Measurements from ENCODE around the gene DUOX1.

Gene DUOX1

DNA sequence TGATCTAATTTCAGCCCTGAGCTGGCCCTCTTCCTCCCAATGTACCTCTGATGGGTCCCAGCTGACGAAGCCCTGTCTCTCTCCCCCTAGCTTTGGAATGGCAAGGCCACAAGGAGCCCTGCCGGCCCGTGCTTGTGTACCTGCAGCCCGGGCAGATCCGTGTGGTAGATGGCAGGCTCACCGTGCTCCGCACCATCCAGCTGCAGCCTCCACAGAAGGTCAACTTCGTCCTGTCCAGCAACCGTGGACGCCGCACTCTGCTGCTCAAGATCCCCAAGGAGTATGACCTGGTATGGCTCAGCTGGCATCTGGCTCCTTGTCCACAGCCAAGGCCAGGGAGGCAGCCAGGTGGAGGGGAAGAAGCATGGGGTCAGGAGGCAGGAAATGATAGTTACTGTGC lies 14.2 kb downstream of the DUOX1 start:
- DNase-seq = no peak

DNA sequence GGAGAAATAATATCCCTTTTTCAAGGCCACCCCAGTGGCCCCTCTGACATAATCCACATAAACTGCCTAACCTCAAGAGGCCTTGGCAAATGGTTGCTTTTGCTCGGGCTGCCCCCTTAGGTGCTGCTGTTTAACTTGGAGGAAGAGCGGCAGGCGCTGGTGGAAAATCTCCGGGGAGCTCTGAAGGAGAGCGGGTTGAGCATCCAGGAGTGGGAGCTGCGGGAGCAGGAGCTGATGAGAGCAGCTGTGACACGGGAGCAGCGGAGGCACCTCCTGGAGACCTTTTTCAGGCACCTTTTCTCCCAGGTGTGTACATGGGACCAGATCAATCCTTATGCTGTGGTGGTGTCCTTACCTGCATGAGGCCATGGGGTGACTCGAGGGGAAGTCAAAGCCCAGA lies 15.0 kb downstream of the DUOX1 start:
- DNase-seq = no peak

DNA sequence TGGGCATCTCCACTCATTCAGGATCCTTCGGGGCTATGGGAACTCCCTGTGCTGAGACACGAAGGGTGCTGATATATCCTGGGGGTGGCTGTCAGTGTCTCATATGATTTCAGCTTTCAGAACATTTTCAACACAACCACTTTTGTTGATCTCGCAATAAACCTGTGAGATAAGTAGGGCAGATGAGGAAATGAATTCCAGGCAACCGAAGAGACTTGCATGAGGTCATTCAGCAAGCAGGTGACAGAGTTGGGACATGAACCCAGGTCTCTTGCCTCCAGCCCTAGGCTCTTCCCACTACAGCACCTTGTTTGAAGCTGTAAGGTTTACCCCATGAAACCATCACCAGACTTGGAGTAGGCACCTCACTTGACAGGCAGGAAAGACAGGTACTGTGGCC lies 16.6 kb downstream of the DUOX1 start:
- no peak for DNase-seq

DNA sequence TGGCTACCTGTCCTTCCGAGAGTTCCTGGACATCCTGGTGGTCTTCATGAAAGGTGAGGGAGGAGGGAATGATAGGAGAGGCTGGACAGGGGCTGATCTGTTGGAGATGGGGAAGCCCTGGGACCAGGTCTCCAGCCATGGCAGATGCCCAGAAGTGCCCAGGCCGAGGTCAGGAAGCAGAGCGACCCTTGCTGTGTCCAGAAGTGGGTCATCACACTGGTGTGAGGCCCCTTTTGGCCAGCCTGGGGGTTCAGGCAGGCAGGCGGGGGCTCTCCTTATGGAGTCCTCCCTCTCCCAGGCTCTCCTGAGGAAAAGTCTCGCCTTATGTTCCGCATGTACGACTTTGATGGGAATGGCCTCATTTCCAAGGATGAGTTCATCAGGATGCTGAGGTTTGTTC lies 17.8 kb downstream of the DUOX1 start:
- DNase-seq = no peak

DNA sequence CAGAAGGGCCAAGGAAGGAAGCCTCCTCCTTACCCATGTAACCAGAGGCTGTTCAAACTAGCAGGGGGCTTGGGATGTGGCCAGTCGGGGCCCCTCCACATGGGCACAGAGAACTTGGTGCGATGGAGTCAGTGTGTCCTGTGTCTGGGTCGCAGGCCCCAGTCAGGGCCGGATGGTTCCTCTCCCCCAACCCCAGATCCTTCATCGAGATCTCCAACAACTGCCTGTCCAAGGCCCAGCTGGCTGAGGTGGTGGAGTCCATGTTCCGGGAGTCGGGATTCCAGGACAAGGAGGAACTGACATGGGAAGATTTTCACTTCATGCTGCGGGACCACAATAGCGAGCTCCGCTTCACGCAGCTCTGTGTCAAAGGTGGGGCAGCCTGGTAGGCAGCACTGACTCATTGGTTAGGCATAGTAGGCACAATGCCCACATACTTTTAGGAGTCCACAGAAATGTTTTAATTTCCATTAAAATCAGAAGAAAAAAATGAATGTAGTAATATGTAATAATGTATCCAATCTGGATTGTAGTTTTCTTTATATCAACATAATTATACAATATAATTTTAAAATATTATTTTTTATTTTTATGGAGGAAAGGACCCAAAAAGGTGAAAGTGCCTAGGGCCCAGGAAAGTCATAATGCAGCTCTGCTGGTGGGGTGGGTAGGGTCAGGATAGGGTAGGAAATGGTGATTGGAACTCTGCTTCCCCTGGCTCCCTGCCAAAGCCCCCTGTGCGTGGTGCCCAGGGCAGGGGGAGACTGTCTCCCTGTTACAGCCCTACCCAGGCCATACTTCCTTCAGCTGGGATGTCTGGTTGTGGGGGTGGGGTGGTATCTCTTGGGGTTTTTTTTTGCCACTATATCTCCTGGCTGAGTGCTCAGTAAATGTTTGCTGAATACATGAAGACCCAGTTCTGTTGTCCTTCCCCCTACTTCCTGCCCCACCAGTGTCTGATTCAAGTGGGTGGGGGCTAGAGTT lies 18.6 kb downstream of the DUOX1 start:
- no peak for DNase-seq

DNA sequence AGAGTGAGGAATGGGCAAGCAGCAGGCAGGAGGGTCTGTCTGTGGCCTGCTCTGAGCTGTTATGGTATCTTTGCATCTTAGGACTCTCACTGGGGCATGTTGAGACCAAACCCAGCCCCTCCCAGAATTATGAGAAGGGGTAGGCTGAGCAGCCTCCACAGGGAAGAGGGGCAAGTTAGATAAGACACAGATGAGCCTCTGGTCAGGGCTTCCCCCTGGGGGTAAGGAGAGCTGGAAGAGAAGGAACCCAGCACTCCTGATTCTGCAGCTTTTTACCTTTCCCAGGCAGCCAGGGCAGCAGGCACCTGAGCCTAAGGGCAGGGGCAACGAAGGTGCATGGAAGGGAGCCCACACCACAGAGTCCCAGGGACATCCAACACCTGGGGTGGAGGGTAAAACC lies 19.3 kb downstream of the DUOX1 start:
- DNase-seq = no peak

DNA sequence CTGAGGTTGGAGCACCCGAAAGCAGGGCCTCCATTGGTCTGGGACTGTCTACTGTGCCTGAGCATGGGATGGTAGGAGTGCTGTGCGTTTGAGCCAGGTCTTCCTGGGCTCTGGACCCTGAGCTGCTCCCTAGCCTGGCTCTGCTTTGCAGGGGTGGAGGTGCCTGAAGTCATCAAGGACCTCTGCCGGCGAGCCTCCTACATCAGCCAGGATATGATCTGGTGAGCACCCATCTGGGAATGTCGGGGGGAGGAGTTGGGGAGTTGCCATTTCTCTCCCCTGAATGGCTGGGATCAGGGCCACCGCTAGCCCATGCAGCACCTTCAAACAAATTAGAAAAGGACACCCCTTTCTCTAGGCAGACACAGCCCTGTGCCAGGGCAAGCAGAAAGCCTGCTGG lies 20.7 kb downstream of the DUOX1 start:
- DNase-seq = no peak

DNA sequence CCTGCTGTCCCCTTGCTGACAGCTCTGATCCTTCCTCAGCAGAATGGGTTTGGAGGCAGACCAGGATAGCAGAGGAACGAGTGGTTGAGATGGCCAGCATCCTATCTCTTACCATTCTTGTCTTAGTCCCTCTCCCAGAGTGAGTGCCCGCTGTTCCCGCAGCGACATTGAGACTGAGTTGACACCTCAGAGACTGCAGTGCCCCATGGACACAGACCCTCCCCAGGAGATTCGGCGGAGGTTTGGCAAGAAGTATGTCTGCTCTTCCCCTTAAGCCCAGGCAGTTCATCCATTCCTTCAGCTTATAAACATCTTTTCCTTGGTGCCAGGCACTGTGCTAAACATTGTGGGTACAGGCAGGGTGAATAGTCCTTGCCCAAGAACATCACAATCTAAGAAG lies 21.2 kb downstream of the DUOX1 start:
- DNase-seq = no peak

DNA sequence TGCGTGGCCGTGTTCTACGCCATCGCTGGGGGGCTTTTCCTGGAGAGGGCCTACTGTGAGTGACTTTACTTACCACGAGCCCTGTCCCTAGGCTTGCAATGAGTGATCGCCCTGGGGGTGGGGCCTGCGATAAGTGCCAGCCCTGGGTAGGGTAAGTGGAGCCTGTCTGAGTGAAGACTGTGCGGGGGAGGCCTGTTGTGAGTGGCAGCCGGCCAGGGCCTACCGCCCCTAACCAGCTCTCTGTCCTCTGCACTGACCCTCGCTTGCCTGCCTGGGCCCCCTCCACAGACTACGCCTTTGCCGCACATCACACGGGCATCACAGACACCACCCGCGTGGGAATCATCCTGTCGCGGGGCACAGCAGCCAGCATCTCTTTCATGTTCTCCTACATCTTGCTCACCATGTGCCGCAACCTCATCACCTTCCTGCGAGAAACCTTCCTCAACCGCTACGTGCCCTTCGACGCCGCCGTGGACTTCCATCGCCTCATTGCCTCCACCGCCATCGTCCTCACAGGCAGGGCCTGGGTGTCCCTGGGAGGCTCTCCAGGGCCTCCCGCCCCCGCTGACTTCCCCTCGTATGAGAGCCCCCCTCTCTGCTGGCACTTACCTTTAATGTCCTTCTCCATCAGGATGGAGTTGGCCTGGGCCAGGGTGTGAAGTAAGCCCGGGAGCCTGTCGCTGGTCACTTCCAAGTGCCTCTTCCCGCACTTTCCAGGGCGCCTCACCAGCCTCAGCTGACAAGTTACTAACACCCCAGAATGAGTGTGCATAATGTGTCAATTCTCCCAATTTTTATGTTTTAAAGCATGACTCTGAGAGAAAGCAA lies 22.4 kb downstream of the DUOX1 start:
- no peak for DNase-seq

DNA sequence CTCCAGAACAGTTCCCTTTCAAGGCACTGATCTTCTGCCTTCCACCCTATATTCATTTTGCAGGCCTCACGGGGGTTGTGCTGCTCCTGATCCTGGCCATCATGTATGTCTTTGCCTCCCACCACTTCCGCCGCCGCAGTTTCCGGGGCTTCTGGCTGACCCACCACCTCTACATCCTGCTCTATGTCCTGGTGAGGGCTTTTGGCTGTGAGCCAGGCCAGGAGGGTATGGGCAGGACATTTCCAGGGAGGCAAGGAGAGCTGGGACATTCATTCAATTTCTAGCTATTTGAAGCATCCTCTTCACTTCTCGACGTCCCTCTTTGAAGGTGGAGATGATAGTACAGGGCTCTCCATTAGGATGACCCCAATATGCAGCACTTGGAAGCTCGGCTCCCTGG lies 25.9 kb downstream of the DUOX1 start:
- no peak for DNase-seq

DNA sequence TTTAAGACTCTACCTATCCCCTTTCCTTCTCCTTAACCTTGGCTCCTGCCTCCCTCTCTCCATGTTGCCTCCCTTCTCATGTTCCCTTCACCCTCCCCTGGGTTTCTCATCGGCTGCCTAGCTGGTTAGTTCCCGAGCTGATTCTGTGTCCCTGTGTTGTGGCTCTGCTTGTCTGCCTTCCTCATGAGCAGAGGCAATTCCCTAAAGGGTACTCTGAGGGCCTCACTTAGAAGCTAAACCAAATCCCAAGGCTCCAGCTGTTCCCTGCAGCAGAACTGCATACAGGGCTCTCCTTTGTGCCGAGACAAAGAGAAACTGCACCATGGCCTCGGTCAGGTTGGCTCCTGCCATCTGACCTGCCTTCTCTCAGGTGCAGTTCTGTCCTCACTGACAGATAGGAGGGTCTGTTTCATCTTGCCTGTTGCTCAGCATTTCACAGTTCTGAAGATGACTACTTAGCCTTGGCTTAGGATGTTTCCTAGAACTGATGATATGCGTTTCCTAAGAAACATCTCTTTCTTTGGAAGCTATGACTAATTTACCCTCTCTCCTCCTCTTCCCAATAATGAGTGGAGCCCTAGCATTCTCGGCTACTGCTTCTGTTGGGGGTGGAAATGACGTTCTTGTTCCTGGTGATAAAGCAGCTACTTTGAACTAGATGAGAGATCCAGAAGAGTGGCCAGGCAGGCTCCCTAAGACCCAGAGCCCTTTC lies 27.1 kb downstream of the DUOX1 start:
- DNase-seq = no peak

DNA sequence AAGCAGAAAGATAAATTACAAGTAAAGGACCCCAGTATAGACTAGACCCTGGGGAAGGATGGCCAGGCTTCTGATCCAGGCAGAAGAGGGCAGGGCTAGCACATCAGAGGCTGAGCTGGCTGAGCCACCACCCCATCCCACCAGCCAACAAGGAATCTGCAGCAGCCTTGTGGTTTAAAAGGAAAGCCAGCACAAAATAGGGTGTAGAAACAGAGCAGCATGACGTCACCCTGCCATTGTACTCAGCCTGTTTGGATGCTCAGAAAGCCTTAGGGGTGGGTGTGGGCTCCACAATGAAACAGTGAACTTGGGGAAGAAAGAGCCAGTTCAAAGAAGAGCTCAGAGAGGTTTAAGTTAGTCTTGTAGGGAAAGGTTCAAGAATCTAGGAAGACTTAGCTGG lies 28.2 kb downstream of the DUOX1 start:
- DNase-seq = no peak

DNA sequence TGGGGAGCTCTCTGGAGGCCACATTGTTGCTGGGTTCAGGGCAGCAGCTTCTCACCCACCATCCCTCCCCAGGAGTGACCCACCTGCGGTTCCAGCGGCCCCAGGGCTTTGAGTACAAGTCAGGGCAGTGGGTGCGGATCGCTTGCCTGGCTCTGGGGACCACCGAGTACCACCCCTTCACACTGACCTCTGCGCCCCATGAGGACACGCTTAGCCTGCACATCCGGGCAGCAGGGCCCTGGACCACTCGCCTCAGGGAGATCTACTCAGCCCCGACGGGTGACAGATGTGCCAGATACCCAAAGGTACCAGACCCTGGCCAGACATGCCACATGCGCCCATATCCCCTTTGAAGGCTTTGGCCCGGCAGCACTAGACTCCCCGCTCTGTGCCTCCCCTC lies 31.9 kb downstream of the DUOX1 start:
- DNase-seq = no peak

DNA sequence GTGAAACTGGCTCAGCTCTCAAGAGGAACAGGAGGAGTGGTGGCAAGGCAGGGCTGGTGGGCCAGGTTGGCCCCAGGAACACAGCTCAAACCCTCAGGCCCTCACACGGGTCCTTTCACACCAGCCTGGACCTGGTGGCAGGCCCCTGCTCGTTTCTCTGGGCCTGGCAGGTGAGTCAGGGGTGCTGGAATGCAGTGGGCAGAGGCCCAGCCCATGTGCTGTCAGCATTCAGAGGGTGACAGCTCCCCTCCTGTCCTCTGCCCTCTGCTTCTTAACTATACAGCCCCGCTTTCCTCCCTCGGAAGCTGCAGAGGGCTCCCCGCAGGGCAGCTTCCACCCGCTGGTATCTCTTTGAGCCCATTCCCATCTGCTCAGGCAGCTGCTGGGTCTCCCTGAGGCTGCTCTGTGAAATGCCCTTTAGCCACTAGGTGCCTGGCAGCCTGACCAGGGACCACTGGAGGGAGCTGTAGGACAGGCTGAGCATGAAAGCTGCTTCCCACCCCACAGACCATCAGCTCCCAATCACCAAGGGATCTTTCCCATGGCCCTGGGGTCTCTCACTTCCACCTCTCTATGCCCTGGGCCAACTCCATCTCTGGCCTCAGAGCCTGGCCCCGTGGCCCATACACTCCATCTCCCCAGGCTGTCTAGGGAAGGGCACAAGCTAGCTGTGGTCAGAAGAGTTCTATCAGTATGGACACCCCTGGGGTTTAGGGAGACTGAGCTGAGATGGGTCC lies 33.1 kb downstream of the DUOX1 start:
- DNase-seq = peak; percentile 59

DNA sequence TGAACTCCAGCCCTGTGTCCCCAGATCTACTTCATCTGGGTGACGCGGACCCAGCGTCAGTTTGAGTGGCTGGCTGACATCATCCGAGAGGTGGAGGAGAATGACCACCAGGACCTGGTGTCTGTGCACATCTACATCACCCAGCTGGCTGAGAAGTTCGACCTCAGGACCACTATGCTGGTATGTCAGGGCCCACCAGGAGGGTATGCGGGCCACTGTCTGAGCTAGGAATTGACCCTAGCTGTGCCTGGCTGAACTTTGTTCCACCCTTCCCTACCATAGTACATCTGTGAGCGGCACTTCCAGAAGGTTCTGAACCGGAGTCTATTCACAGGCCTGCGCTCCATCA lies 33.7 kb downstream of the DUOX1 start:
- DNase-seq = no peak

DNA sequence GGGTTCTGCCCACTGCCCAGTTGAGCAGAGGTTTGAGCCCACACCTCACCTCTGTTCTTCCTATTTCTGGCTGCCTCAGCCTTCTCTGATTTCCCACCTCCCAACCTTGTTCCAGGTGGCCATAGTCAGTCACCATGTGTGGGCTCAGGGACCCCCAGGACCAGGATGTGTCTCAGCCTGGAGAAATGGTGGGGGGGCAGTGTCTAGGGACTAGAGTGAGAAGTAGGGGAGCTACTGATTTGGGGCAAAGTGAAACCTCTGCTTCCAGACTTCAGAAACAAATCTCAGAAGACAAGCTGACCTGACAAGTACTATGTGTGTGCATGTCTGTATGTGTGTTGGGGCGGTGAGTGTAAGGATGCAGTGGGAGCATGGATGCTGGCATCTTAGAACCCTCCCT lies 35.1 kb downstream of the DUOX1 start:
- DNase-seq = no peak

DNA sequence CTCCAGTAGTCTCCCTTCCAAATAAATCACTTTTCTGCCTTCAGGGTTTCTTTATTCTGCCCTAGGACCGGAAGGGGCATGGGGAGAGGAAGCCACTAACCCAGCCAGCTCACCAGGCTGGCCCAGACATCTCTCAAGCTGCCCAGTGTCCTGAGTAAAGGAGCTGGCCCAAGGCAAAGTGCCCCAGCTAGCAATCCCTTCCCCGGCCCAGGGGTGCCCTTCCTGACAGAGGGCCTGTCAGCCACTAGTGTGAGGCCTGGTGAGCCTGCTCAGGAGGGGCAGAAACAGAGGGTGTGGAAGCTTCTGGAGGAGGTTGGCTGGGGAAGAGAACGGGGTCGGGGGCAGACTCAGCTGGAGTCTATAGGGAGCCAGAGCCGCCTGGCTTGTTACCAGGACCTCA lies 35.7 kb downstream of the DUOX1 start:
- no peak for DNase-seq

DNA sequence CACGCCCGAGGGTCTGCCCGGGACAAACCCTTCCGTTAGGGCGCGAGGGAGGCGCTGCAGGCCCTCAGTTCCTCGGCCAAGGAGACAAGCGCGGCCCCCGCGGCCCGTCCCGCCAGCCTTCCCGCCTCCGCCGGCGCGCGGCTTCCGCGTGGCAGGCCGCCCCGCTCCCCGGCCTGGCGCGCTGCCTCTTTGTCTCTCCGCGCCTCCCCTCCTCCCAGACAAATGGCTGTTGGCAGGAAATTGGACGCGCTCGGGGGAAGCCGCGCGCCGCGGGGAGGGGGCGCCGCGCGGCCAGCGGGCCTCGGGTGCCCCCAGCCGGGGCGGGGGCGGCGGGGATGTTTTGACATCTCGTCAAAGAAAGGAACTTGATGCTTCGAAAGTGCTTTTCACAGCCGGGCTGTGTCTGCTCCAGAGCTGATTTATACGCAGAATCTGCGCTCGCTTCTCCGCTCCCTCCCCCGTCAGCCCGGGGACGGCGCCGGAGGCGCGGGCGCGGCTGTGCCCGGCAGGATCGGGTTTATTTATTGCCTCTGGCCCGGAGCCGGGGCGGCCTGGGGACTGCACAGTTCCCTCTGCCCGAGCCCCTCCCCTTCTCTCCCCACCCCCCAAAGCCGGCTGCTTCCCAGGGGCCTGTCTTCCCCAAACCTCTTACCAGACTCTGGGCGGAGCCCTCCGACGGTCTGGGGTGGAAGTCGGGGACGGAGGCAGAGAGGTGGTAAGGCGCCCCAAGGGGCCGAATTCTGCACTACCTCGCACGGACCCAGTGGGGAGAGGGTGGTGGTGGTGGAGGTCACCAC lies 37.2 kb downstream of the DUOX1 start:
- DNase-seq = peak; percentile 59

DNA sequence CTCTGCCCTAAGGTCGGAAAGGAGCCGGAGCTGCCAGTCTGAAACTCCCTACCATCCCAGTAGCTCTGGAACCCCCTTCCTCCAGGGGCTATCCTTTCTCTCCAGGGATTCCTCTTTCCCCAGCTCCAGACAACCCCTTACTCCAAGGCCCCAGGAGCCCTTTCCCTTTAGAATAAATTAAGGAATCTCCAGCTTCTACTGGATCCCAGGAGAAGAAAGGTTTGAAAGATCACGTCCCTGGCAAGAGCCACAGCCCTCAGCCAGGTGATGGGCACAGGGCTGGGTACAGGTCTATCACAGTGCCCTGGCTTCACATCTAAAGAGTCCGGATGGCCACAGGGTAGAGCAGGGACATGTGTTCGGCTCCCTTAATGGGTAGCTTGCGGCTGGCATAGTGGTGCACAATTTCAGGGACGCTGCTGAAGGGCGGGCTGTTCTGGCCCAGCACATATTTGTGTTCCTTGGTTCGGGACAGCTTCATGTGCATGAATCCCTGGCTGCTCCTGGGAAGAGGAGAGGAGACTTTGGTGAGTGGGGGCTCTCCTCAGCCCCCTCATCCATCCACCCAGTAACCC lies 37.9 kb downstream of the DUOX1 start:
- no peak for DNase-seq

DNA sequence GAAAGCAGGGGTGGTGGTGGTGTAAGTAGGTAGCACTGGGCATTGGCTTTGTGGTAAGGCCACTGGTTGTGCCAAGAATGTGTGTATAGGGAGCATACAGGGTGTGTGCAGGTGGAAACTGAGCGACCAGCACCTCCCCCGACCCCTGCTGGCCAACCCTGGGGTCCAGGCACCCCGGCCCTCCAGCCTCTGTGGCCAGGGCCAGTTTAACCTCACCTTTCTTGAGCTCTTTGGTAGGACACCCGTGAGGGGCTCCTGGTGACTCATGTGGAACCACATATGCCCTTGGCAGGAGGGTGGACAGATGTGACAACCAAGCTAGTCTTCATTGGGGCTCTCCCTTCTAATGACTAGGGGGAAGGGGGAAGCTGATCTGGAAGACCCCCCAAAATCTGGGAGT lies 38.5 kb downstream of the DUOX1 start:
- DNase-seq = no peak

DNA sequence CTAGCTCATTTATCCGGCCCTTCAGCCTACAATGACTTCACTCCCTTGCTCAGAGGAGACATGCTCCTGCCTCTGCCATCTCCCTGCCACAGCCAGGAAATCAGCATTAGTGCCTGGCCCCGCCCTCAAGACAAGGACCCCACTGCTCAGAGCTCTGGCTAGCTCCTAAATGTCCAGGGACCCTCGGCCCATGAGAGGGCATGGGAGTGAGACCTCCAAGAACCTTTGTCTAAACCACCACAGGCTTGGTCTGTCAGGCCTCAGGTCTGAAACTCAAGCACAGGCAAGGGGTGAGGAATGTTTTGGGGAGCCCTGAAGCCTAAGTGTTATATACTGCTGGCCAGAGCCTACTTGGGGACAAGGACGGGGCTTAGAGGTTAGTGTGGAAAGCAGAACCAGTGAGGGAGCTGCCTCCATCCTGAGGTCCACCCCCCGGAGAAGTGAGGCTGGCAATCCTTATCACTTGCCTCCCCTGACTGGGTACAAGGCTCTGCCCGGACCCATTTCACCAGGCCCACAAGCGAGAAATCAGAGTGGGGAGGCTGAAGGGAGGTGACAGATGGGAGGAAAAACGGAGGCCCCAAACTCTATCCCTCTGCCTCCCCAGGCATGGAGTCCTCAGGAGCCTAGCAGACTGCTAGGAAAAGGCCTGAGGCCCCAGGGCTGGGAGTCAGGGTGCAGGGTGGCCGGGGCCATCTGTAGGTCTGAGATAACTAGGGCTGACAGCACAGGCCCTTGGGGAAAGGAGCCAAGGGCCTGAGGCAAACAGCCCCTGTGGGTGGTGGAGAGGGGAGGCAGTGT lies 39.2 kb downstream of the DUOX1 start:
- DNase-seq = no peak
